Inflammatory macrophage (primary cell): Measurements from ENCODE around the gene ARHGAP35.
"Not testable (repeated sequence)": the region's sequence is repeated elsewhere in the genome, so short reads cannot be mapped to it uniquely, and the experiment has no call there.

Experiments
- DNase-seq, 2 donors: peaks; one replicate each; pipeline ENCODE4 v3.0.0-alpha.2; 2020 to 2022

The ARHGAP35 gene

DNA sequence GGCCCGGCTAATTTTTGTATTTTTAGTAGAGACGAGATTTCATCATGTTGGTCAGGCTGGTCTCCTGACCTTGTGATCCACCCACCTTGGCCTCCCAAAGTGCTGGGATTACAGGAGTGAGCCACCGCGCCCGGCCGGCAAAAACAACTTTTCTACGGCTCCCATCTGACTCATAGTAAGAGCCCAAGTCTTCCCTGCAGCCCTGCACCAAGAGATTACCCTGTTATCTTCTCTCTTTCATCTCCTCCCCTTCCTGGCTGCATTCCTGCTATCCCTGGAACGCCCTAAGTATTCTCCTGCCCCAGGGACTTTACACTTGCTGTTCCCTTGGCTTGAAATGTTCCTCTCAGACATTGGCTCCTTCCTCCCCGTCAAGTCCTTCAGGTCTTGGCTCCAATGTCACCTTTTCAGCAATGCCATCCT, 16.7 kb upstream of the ARHGAP35 start:
- DNase-seq, result peak; percentile 48 to 53

DNA sequence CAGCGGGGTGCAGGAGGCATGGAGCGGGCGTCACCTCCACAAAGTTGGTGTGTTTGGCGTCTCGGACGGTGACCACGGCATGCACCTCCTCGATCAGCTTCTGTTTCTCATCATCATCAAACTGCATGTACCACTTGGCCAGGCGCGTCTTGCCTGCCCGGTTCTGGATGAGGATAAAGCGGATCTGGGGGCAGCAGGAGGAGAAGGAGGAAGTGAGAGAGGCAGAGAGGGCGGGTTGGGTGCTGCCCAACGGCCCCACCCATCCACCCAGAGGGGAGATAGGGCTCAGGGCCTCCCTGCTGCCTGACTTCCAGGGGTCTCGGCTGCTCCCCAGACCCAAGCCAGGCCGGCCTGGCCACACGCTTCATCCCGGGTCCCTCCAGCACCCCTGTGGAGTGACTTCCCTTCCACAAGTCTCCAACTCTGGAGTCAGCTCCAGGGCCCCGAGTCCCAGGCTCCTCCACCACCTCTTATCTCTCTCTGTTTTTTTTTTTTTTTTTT, 14.8 kb upstream of the ARHGAP35 start:
- DNase-seq, result peak; percentile 43 to 51

DNA sequence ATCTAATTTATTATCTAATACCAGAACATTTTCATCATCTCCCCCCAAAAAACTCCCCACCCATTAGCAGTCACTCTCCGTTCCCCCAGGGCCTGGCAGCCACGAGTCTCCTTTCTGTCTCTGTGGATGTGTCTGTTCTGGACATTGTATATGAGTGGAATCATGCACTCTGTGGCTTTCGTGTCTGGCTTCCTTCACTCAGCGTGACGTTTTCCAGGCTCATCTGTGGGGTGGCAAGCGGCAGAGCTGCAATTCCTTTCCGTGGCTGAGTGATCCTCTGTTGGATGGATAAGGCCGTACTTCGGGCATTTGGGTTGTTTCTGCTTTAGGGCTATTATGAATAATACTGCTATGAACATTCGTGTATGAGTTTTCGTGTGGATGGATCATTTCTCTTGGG, 13.3 kb upstream of the ARHGAP35 start:
- no peak for DNase-seq

DNA sequence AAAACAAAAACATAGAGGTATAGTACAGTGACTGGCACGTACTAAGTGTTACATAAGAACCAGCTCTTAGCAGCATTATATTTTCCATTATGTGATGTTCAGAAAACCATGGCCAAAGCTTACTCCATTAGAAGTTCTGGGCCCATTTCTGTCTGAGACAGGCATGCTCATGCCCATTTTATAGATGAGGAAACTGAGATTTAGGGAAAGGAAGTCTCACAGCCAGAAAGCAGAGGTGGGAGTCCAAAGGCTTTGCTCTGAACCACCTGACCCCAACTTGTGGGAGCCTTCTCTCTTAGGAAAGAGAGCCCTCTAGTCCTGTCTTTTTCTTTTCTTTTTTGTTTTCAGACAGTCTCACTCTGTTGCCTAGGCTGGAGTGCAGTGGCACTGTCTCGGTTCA, 12.4 kb upstream of the ARHGAP35 start:
- DNase-seq, result peak in 1 of 2 donors; percentile 37

DNA sequence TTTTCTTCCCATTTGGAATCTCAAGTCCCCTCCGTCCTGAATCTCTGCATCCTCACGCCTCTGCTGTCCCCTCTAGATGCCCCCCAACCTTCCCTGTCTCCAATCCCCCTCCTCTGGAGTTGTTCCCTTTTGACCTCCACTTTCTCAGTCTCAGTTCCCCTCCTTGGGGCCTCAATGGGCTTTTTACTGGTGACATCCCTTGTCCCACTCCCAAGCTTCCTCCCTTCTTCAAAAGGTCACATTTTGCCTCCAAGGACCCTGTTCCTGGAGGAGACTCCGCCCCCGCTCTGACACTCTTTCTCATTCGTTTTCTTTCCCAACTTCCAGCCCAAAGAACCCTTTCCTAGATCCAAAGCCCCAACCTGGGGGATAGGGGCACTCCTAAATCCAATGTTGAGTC, 11.2 kb upstream of the ARHGAP35 start:
- DNase-seq, result peak; percentile 11 to 19

DNA sequence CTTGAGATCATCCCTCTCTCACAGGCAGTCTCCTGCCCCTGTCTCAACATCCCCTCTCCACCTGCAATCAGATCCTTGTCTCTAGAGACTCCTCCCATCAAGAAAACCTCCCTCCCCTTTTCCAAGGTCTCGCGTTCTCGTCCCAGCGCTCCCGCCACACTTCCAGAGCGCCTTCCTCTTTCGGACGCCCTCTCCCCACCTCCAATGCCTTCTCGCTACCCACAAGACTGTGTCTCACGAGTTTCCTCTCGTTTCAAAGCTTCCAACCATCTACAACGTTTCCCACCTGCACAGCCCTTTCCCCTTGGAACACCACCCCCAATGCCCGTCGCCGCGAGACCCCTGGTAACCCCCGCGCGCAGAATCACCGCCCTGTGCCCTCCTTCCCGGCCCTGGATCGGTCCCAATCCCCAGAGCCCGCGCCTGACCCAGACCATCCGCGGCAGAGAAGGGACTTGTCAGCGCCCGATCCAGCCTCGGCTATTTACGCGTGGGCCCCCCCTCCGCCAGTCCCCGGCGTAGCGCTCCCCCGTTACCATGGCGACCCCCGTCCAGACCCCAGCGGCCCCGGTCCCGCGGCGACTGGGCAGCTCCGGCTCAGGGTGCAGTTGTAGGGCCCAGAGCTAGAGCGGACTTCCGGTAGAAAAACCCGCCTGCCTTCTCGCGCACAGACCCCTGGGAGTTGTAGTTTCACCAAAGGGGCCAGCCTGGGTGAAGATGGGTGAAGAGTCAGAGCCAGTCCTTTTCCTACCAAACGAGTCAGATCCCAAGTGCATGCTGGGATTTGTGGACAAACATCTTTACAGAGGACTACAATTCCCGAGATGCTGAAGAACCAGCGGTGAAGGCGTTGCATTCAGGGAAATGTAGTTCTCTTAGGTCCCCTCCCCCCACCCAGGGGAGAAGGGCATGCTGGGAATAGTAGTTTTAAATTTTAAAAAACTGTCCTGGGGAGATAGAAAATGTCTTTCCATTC, 10.3 kb upstream of the ARHGAP35 start, which contains the start of gene AP2S1:
TSS of gene AP2S1 (minus strand) at position 619 of the 976 bp plus-strand sequence. CDS start at position 539, 80 bp downstream.
- peak; percentile 97 to 98 for DNase-seq

DNA sequence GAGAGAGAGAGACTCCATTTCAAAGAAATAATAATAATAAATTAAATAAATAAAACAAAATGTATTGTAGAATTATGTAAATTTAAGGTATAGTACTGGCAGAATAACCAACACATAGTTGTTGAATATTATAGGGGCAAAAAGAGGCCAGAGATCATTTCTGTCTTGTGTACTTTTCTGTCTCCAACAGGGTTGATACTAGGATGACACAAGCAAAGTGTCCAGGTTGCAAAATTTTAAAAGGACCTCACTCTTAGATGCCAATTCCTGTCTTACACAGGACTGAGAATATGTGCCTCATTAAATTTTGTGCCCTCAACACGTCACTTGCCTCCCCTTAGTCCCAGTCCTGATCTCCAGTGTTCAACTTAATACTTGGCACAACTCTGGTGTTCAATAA, 8.0 kb upstream of the ARHGAP35 start:
- DNase-seq, result no peak

DNA sequence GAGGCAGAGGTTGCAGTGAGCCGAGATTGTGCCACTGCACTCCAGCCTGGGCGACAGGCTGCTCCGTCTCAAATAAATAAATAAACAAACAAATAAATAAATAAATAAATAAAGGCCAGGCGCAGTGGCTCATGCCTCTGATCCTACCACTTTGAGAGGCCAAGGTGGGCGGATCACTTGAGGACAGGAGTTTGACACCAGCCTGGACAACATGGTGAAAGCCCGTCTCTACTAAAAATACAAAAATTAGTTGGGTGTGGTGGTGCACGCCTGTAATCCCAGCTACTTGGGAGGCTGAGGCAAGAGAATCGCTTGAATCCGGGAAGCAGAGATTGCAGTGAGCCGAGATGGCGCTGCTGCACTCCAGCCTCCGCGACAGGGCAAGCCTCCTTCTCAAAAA, 6.1 kb upstream of the ARHGAP35 start:
- not testable (repeated sequence) for DNase-seq

DNA sequence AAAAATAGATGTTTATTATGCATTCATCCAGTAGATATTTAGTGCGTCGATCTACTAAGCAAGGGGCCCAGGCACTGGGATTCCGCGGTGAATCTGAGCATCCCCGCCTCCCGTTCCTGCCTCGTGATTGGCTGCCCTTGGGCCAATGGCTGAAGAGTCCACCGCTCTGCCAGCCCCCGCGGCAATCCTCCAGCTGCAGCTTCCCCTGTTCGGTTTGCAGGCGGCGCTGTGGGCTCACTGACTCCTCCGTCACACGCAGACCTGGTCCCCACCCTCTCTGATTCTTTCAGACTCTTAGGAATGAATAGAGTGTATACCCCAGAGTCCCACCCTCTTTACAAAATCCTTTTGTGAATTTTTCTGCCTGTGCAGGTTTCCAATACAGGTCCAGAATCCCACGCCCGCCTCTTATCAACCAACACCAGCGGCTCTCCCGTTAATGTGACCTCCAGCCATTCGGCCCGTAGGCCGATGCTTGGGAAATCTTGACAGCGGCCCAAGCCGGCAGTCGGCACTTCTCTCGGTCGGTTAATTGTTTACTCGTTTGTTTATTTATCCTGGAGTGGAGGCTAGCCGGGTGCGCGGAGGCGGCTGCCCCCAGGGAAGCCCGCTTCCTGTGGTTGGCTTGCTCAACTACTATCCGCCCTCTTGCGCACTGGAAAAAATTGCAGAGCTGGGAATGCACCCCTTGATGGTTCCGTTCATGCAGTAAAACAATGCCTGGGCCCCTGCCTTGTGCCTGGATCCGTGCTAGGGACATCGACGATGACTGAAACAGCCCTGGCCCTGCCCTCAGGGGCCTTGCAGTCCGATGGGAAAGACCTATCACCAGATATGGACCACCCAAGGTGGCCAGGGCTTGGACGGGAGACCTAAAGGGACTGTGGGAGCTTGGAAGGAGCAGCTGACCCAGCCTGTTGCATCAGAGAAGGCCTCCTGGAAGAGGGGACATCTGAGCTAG, 4.5 kb upstream of the ARHGAP35 start:
- DNase-seq, result peak; percentile 90 to 93

DNA sequence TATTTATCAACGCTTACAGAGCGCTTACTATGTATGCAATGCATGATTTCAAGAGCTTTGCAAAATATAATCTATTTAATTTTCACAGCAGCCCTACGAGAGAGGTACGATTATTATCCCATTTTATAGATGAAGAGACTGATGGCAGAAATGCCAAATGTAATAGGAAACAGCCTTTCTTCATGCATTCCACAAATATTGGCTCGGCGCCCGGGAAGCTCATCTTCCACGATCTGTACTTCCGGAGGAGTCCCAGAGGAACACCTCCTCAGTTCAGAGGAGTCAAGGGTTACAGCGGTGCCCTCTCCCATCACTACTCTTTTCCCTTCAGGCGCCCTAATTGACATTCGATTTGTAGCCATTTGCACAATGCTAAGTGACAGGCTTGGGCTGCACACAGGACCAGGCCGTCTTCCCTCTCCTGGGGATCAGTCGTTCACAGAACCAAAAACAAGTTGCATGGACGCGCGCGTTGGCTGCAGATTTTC, 1.1 kb upstream of the ARHGAP35 start:
- no peak for DNase-seq

DNA sequence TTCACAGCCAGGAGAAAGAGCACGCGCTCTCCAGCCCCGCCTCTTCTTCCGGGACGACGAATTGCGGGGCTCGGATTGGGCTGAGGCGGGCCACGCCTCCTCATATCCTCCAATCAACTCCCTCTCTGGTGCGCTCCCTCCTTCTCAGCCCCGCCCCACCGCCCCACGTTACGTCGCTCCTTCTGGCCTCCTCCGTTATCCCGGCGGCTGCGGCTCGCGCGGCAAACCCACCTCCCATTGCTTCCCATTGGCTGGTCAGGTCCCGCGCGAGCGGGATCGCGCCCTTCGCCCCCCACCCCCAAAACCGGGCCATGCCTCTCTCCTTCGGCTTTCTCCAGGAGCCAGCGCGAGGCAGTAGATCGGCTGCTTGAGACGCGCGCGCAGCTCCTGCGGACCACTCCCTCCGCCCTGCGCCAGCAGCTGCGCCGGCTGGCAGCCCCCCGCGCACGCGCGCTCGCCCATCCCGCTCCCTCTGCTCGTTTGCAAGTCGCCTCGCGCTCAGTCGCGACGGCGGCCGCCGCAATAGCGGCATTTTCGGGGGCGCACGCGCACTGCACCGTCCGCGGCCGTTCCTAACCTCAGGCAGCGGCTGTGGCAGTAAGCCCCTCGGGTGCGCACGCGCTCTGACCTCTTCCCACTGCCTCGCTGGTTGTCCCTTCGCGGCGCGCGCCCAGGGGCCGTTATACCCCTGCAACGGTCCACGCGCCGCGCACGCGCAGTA, 512 bp upstream of the ARHGAP35 start:
- DNase-seq, result peak; percentile 98 to 99

DNA sequence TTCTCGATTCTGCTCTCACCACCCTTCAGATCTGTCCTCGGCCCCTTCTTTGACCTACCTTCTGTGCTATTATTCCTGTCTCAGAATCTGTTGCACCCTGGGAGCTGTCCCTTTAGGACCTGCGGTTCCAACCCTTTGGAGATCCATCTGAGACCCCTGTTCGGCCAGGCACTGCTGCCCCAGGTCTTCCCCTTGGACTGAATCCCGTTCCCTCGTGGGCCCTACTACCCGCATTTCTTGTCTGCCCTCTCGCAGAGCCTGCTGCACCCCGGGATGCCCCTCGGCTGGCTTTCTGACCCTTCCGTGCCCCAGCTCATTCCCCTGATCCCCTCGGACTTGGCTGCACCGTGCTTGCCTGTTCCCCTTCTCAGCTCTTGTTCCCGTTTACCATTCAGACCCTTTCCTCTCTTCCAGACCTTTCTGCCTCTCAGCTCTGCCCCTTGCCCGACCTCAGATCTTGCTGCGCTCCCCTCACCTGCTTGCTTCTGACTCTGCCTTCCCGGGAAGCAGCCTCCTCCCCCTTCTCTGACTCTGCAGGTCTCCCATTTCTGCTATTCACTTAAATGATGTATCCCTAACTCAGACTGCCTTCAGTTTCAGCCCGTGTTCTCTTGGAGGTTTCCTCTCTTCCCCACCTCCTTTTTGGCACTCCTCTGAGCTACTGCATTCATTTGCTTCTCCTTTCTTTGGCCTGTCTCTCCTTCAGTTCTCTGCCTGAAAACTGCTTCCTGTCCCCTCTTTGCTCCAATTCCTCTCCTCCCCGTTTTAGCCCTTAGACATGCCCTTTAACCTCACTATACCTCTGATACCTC, 1.1 kb downstream of the ARHGAP35 start:
- DNase-seq, result peak in 1 of 2 donors; percentile 15

DNA sequence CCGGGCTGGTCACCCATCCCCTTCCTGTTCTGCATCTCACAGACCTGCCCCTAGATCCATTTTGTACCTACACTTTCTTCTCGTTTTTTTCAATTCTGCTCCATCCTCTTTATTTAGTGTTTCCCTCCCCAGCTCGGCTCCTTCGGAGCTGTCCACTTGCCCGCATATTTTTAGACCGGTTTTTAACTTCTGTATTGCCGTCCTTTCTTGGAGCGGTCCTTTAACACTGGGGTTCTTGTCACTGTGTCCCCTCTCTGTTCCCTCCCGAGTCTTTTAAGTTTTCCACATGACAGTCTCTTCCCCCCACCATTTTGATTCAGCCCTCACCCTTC, 1.7 kb downstream of the ARHGAP35 start:
- no peak for DNase-seq

DNA sequence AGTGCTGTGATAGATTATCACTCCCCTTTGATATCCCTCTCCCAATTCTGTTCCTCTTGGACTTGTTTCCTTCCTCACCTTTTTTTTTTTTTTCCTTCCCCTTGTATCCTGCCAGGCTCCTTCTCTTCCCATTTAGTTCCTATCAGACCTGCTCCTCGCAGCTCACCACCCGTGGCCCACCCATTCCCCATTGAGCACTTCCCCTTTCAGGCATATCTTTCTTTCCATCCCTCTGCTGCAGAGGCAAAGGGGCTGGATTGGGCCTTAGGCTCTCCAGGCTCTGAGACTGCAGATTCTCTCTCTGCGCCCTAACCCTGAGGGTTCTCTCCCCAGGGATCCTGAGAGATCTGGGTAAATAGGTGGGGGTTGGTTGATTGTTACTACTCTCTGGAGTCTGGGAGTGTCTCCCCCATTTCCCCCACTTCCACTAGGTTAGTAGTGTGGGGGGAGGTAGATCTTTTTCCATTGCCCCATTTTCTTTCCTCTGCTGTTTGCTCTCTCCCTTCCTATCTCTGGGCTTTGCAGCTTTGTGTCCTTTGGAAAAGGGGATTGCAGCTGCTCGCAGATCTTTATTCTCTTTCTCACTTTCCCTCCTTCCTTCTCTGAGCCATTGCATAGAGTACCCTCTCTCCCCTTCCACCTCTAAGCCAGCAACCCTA, 2.3 kb downstream of the ARHGAP35 start:
- DNase-seq, result no peak

DNA sequence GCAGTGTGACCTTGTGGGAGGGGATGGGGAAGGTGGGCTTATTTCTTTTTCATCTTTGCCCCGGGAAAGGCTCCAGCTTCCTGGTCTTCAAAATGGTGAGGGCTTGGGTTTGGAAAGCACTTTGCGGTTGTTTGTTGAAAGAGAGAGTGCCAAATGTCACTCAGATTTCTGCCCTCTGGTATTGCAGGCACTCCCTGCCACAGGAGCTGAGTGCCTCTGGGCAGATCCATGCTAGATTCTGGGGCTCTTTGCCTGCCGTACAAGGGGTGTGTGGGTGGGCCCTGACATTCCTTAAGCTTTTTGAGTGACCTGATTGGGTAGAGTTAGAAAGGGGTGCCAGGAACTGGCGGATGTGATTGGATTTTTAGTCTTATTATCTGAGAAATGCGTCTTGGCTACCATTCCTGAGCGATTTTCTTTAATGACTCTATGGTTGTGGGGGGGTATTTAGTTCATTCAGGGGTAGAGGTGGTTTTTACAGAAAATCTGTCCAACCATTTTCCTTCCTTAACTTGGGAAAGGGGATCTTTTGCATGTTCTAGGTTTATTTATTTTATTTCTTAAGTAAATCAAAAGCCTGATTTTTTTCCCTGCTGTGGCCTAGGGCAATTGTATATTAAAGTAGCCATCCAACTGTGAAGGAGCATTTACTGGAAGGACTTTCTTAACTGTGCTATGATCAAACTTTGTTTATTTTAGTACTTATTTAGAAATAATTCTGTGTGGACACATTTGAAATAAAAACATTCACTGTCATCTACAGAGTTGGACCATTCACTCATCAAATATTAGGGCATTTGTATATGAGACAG, 3.2 kb downstream of the ARHGAP35 start:
- DNase-seq, result no peak

DNA sequence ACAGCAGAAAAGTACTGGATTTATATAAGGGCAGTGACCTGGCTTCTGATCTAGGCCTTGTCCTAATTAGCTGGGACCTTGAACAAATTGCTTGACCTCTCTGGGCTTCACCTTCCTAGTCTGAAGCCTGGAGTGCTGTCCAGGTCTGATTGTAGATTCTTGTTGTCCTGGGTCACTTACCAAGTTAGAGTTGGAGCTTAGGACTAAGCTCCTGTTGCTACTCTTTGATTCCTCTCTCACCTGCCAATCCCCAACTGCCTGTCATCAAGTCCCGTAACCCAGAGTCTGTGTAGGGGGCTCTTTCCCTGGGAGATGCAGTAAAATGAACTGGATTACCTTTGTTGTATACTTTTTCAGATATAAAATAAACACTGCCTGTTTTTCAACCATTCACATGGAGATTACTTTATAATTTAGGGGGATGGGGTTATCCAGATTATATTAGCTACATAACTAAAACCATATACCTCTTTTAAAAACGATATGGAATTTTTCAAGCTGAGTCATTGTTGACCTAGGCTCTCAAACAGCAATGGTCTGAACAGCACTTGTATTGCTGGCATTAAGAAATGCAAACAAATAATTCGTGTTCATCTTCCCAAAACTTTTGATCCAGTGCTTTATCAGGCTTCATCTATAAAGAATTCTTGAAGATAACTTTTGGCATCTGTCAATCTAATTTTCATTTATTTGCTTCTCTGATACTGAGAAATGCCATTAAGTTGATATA, 5.8 kb downstream of the ARHGAP35 start:
- DNase-seq, result no peak

DNA sequence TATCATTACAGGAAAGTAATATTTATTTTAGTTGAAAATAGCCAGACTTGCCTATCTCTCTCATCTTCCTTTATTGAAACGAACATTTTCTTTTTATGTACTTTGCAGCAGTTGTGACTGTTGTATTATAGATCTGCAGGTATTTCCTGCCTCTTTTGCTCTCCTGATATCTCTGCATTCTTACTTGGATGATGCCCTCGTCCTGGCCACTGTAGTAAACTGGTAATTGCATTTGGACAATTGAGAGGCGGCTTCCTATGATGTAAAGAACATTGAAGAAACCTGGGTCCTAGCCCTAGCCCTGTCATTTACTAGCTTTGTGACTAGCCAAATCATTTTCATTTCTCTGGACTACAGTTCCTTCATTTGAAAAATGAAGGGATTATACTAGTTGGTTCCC, 6.4 kb downstream of the ARHGAP35 start:
- DNase-seq, result no peak

DNA sequence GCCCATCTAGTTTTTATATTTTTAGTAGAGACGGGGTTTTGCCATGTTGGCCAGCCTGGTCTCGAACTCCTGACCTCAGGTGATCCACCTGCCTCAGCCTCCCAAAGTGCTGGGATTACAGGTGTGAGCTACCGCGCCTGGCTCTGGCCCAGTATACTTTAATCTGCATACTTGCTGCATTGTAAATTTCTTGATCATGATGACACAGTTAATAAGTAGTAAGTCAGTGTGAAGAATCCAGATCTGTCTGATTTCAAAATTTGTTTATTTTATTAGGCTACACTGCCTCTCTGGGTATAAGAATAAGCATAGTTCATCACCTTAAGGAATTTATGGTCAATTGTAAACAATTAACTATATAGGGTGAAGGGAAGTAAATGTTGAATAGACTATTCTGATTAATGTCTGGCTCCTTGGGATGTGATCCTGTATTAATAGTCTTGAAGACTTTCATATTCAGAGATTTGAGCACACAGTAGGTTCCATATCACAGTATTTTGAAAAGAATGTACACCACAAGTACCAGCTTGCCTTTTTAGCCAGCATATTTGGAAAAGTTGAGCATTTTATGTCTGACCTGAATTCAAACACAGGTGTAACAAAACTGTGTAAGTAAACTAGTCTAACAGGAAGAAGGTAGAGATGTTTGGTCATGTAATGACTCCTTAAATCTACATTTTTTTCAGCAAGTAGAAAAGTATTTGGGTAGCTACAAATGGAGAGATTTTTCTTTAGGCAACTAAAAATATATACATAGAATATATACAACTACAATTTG, 7.4 kb downstream of the ARHGAP35 start:
- no peak for DNase-seq
